SK-N-SH (cell line): ENCODE measurements around the gene CD2AP. TPM values are rescaled to one million over a fixed set of nuclear protein-coding genes. Genes with fewer than 3 reads are reported as not detected.

Experiments used
- CTCF ChIA-PET: fragments of 300-600, 350-600 bp; formaldehyde crosslinking; extraction: SDS; loops from one replicate; lab custom pipeline; 2021; lab: Yijun Ruan, JAX
- POLR2A ChIA-PET: fragments of 350-600 bp; sonication (Branson Sonifier 250); formaldehyde crosslinking; extraction: SDS; loops from one replicate; lab custom pipeline; 2020; ENCODE audit warnings: antibody characterized with exemption, inconsistent platforms; lab: Yijun Ruan, JAX
- DNase-seq: peaks from one replicate; pipeline ENCODE4 v3.0.0; 2012
- H2AFZ ChIP-seq: fragments of 200-600 bp; sonication (generic); 2 replicates; pipeline ENCODE4 v1.8.1; 2016; ENCODE audit warnings: antibody characterized with exemption, mild to moderate bottlenecking, low read depth
- H3F3A ChIP-seq: fragments of 200-600 bp; sonication (generic); replicated peaks from 2 replicates; pipeline ENCODE3; 2016; ENCODE audit warnings: antibody characterized with exemption, mild to moderate bottlenecking; ENCODE audit not compliant: insufficient read depth
- H3K27ac ChIP-seq, 2 experiments: fragments of 200-500 bp in 1 of 2; fragments of 200-600 bp in 1 of 2; sonication (Bioruptor generic) in 1 of 2; sonication (generic), shearing (Covaris generic) in 1 of 2; 2 replicates each; pipeline versions ENCODE4 v1.5.1 to v1.6.1; 2014 to 2016; ENCODE audit warnings: low read depth in 2 of 2, inconsistent platforms in 1 of 2, low read length in 1 of 2, mild to moderate bottlenecking in 1 of 2, mixed read lengths in 1 of 2
- H3K27me3 ChIP-seq: fragments of 200-600 bp; sonication (generic), shearing (Covaris generic); 2 replicates; pipeline ENCODE4 v1.6.1; 2016; ENCODE audit warnings: mixed run types; ENCODE audit not compliant: insufficient read depth
- H3K36me3 ChIP-seq, 2 experiments: fragments of 200-500 bp in 1 of 2; fragments of 200-600 bp in 1 of 2; sonication (Bioruptor generic) in 1 of 2; sonication (generic) in 1 of 2; replicated peaks in 1 of 2; 2 replicates each; pipeline versions ENCODE3 to v1.5.1; 2014 to 2016; ENCODE audit warnings: low read length in 1 of 2, mild to moderate bottlenecking in 1 of 2; ENCODE audit not compliant: insufficient read depth in 2 of 2, control insufficient read depth in 1 of 2
- H3K4me1 ChIP-seq, 2 experiments: fragments of 200-500 bp in 1 of 2; fragments of 200-600 bp in 1 of 2; sonication (Bioruptor generic) in 1 of 2; sonication (generic), shearing (Covaris generic) in 1 of 2; 2 replicates each; pipeline versions ENCODE4 v1.5.1 to v1.6.1; 2014 to 2016; ENCODE audit warnings: low read depth in 1 of 2, low read length in 1 of 2, mixed run types in 1 of 2; ENCODE audit not compliant: insufficient read depth in 2 of 2, control insufficient read depth in 1 of 2
- H3K4me2 ChIP-seq: fragments of 200-600 bp; sonication (generic), shearing (Covaris generic); 2 replicates; pipeline ENCODE4 v1.6.1; 2017; ENCODE audit warnings: mixed run types
- H3K4me3 ChIP-seq, 2 experiments: fragments of 200-500 bp in 1 of 2; fragments of 200-600 bp in 1 of 2; sonication (Bioruptor generic) in 1 of 2; sonication (generic), shearing (Covaris generic) in 1 of 2; 2 replicates each; pipeline versions ENCODE4 v1.5.1 to v1.8.1; 2014 to 2016; ENCODE audit warnings: low read depth in 2 of 2, inconsistent platforms in 1 of 2, low read length in 1 of 2, mild to moderate bottlenecking in 1 of 2, mixed read lengths in 1 of 2, moderate library complexity in 1 of 2
- H3K79me2 ChIP-seq: fragments of 200-600 bp; sonication (generic); 2 replicates; pipeline ENCODE4 v1.8.1; 2017; ENCODE audit warnings: mild to moderate bottlenecking; ENCODE audit not compliant: insufficient read depth
- H3K9ac ChIP-seq: fragments of 200-600 bp; sonication (generic); 2 replicates; pipeline ENCODE4 v1.6.1; 2017; ENCODE audit warnings: mixed run types
- H3K9me2 ChIP-seq: fragments of 200-600 bp; sonication (generic); 2 replicates; pipeline ENCODE4 v1.6.1; 2017; ENCODE audit warnings: mixed run types
- H3K9me3 ChIP-seq: fragments of 200-600 bp; sonication (generic); 2 replicates; pipeline ENCODE4 v1.6.1; 2017; ENCODE audit warnings: mixed run types, mild to moderate bottlenecking, moderate library complexity
- H4K20me1 ChIP-seq: fragments of 200-600 bp; sonication (generic); 2 replicates; pipeline ENCODE4 v1.6.1; 2017; ENCODE audit warnings: mild to moderate bottlenecking, mixed run types; ENCODE audit not compliant: insufficient read depth
- ELF1 ChIP-seq: IDR thresholded peaks from 2 replicates; pipeline ENCODE4 v1.4.0; 2012
- EP300 ChIP-seq, 2 experiments: IDR thresholded peaks; 2 replicates each; pipeline versions ENCODE4 v1.4.0 to v1.6.1; 2012; ENCODE audit warnings: borderline replicate concordance in 1 of 2, low read depth in 1 of 2, low read length in 1 of 2
- EZH2phosphoT487 ChIP-seq: fragments of 200-600 bp; sonication (generic); IDR thresholded peaks from 2 replicates; pipeline ENCODE4 v1.6.1; 2017; ENCODE audit warnings: low read depth, mixed run types, mild to moderate bottlenecking, antibody characterized with exemption, moderate library complexity, borderline replicate concordance
- FOXJ3 ChIP-seq: sonication (generic); formaldehyde crosslinking; IDR thresholded peaks from 2 replicates; pipeline ENCODE4 v1.5.1; 2020; ENCODE audit warnings: mild to moderate bottlenecking, missing genetic modification reagents
- FOXM1 ChIP-seq: IDR thresholded peaks from 2 replicates; pipeline ENCODE4 v1.4.0; 2012; ENCODE audit warnings: low read depth, mild to moderate bottlenecking
- GATA2 ChIP-seq: sonication (generic); formaldehyde crosslinking; IDR thresholded peaks from 2 replicates; pipeline ENCODE4 v1.5.0; 2020; ENCODE audit warnings: mild to moderate bottlenecking, missing genetic modification reagents
- IRF3 ChIP-seq: fragments of 150-350 bp; IDR thresholded peaks from 2 replicates; pipeline ENCODE4 v1.6.1; 2016; ENCODE audit warnings: mild to moderate bottlenecking, low read depth, low read length
- JUND ChIP-seq: IDR thresholded peaks from 2 replicates; pipeline ENCODE4 v1.4.0; 2012
- NRF1 ChIP-seq: IDR thresholded peaks from 2 replicates; pipeline ENCODE4 v1.6.1; 2012; ENCODE audit warnings: low read depth, mild to moderate bottlenecking, low read length
- PBX3 ChIP-seq: IDR thresholded peaks from 2 replicates; pipeline ENCODE4; 2012
- RAD21 ChIP-seq: IDR thresholded peaks from 2 replicates; pipeline ENCODE4 v1.6.1; 2012; ENCODE audit warnings: mild to moderate bottlenecking, low read length
- RFX5 ChIP-seq: IDR thresholded peaks from 2 replicates; pipeline ENCODE4 v1.6.1; 2012; ENCODE audit warnings: mild to moderate bottlenecking, improper control_type of control experiment, low read length
- SMC3 ChIP-seq: IDR thresholded peaks from 2 replicates; pipeline ENCODE4 v1.6.1; 2012; ENCODE audit warnings: low read depth, low read length, improper control_type of control experiment
- TAF1 ChIP-seq: IDR thresholded peaks from 2 replicates; pipeline ENCODE4 v1.6.1; 2012; ENCODE audit warnings: low read depth, mild to moderate bottlenecking, low read length, moderate library complexity, borderline replicate concordance
- TCF12 ChIP-seq: IDR thresholded peaks from 2 replicates; pipeline ENCODE4 v1.4.0; 2012
- TEAD4 ChIP-seq: IDR thresholded peaks from 2 replicates; pipeline ENCODE4 v1.4.0; 2012; ENCODE audit warnings: mild to moderate bottlenecking, borderline replicate concordance; ENCODE audit not compliant: insufficient read depth
- USF2 ChIP-seq: fragments of 150-350 bp; IDR thresholded peaks from 2 replicates; pipeline ENCODE4 v1.6.1; 2017; ENCODE audit warnings: antibody characterized with exemption, low read length, low read depth, borderline replicate concordance
- WGBS: methylation state at CpG from one replicate; pipeline ENCODE4 v1.1.6; 2017; ENCODE audit warnings: low lambda C conversion rate; 5-methylcytosine and 5-hydroxymethylcytosine counted together
- polyA plus RNA-seq, 3 experiments: library from polyadenylated mRNA; depleted of rRNA; stranded (reverse); fragments of >200 nt; gene quantifications; 2 replicates each; pipeline ENCODE4 v1.2.3, GENCODE V29; 2012
- TF ChIP-seq, protein P1 (sequence below): fragments of 200-600 bp; sonication (generic); IDR thresholded peaks from 2 replicates; pipeline ENCODE4 v1.6.1; 2017; ENCODE audit warnings: antibody characterized with exemption, mild to moderate bottlenecking, moderate library complexity
- TF ChIP-seq, protein P2 (sequence below): IDR thresholded peaks from 2 replicates; pipeline ENCODE4 v1.4.0; 2012; ENCODE audit warnings: low read depth

CD2AP gene
- polyA plus RNA-seq, 1 of the 3 experiments (the other 2 are of a cell fraction), result 1.6 TPM

DNA sequence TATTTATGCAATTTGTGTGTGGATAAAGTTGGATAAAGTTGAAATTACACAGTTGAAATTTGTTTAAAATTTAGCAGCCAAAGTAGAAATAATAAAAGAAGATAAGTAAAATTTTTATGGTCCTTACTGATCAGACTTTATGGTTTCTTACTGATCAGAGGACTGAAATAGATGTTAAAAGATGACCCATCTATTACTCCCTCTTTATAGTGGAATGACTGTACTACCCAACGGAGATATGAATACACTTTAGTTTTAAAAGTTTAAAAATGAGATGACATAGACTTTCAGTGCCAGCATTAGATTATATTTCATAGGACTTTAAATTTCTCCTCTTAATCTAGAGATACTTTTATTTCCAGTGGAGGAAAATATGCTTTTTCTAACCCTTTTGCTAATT is 121.9 kb downstream of the CD2AP start:
- DNase-seq, result no peak
- Histone ChIP-seq H3K4me2 (no peak overlapping the region), H3K9me3 (no peaks in the 10 kb centered on the region), H3K4me3 (no peak overlapping the region), H3K27me3 (no peaks in the 10 kb centered on the region), H4K20me1 (no peaks in the 10 kb centered on the region), H3F3A (peaks cover 5% of the 10 kb centered on the region), H3K4me1 (no peaks in the 10 kb centered on the region), H3K27ac (no peak overlapping the region), H3K9me2 (no peaks in the 10 kb centered on the region), H3K79me2 (no peaks in the 10 kb centered on the region), H3K36me3 (peaks cover 21 to 39% of the 10 kb centered on the region in 2 experiments), H2AFZ (no peak overlapping the region), H3K9ac (no peak overlapping the region)
- no peak for TF ChIP-seq USF2
- TF ChIP-seq ELF1, result no peak
- no peak for TF ChIP-seq TCF12
- TF ChIP-seq SMC3, result no peak
- TF ChIP-seq, protein P1, sequence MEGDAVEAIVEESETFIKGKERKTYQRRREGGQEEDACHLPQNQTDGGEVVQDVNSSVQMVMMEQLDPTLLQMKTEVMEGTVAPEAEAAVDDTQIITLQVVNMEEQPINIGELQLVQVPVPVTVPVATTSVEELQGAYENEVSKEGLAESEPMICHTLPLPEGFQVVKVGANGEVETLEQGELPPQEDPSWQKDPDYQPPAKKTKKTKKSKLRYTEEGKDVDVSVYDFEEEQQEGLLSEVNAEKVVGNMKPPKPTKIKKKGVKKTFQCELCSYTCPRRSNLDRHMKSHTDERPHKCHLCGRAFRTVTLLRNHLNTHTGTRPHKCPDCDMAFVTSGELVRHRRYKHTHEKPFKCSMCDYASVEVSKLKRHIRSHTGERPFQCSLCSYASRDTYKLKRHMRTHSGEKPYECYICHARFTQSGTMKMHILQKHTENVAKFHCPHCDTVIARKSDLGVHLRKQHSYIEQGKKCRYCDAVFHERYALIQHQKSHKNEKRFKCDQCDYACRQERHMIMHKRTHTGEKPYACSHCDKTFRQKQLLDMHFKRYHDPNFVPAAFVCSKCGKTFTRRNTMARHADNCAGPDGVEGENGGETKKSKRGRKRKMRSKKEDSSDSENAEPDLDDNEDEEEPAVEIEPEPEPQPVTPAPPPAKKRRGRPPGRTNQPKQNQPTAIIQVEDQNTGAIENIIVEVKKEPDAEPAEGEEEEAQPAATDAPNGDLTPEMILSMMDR, result no peak
- TF ChIP-seq TAF1, result no peak
- ChIA-PET CTCF (interaction anchor here (1.2 kb wide), 1 partner anchor 189 kb away, joined by 3 read pairs; no protein-coding TSS in a partner anchor), POLR2A (no interaction called here)
- 93% methylated on average over 1 of the region's 1 CpG for WGBS

DNA sequence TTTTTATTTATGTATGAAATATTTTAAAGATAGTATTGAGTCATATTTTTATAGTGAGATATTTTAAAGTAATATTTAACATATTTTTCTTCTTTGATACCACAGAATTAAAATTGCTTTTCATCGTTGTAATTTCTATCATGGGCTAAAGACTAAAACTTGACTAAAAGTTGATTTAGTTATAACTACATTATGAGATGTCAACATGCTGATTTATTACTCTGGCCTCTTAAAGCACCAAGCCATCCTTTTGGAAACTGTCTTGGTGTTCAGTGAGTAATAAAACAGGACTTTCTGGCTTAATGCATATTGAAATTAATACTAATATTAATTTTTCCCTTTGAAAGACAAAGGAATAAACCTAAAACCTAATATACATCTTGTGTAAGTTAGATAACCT is 125.6 kb downstream of the CD2AP start:
- ChIA-PET POLR2A (no interaction called here), CTCF (no interaction called here)
- Histone ChIP-seq H3K4me1 (no peaks in the 10 kb centered on the region), H3K9me3 (no peaks in the 10 kb centered on the region), H3K27ac (no peak overlapping the region), H3K79me2 (no peaks in the 10 kb centered on the region), H3K9ac (no peak overlapping the region), H3K4me3 (no peak overlapping the region), H3K36me3 (peaks cover 27 to 29% of the 10 kb centered on the region in 2 experiments), H3F3A (peaks cover 5% of the 10 kb centered on the region), H2AFZ (no peak overlapping the region), H3K27me3 (no peaks in the 10 kb centered on the region), H3K9me2 (no peaks in the 10 kb centered on the region), H3K4me2 (no peak overlapping the region), H4K20me1 (no peaks in the 10 kb centered on the region)
- 98% methylated on average over 1 of the region's 1 CpG for WGBS
- TF ChIP-seq RAD21, result no peak
- DNase-seq, result no peak

DNA sequence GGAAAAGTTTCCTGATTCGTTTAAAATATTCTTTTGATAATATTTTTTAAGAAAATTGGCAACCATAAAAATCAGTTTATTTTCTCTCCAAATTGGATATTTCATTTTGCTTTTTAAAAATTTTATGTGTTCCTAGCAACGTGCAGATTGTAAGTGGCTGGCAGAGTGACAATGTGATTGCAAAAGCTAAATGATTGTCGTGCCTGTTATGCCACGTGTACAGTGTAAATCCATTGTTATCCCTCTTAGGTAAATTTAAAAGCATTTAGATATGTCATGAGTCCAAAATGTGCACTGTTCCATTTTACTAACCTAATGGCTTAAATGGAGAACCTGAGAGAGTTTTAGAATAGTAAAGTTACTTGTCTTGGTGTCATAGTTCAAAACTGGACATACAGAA is 126.4 kb downstream of the CD2AP start:
- CTCF ChIA-PET, result no interaction called here
- TF ChIP-seq JUND (no peak), RFX5 (no peak), NRF1 (no peak), EP300 (IDR thresholded peaks at IDR 0.05; ENCODE audit: borderline replicate concordance in 1 of 2, low read depth in 1 of 2, low read length in 1 of 2) (no peak), TEAD4 (no peak), EZH2phosphoT487 (no peak), SMC3 (no peak), FOXJ3 (no peak), GATA2 (no peak), FOXM1 (no peak), IRF3 (no peak), PBX3 (no peak), ELF1 (no peak)
- TF ChIP-seq, protein P2, sequence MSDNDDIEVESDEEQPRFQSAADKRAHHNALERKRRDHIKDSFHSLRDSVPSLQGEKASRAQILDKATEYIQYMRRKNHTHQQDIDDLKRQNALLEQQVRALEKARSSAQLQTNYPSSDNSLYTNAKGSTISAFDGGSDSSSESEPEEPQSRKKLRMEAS, result no peak

More for the DNA sequence above, 126.4 kb downstream of the CD2AP start:
- WGBS, result 90% methylated on average over 4 of the region's 4 CpGs
- no peak overlapping the region for H2AFZ ChIP-seq
- no peaks in the 10 kb centered on the region for H3K27me3 ChIP-seq
- H3K4me3 ChIP-seq, result no peak overlapping the region
- peaks cover 4% of the 10 kb centered on the region for H3F3A ChIP-seq
- no peak for DNase-seq
- H3K79me2 ChIP-seq, result no peaks in the 10 kb centered on the region
- H3K27ac ChIP-seq, result no peak overlapping the region
- no peaks in the 10 kb centered on the region for H3K9me3 ChIP-seq
- H3K36me3 ChIP-seq, result peaks cover 30 to 33% of the 10 kb centered on the region in 2 experiments
- no peak overlapping the region for H3K9ac ChIP-seq
- H3K4me2 ChIP-seq, result no peak overlapping the region
- no peaks in the 10 kb centered on the region for H3K9me2 ChIP-seq
- no peaks in the 10 kb centered on the region for H4K20me1 ChIP-seq
- no peaks in the 10 kb centered on the region for H3K4me1 ChIP-seq
- POLR2A ChIA-PET, result no interaction called here
